NCI-H187 treated with DMSO at 0.1 percent for 48 hours (cell line): ENCODE results near the gene SRP72.

ENCODE experiments used
- DNase-seq: peaks from one replicate; lab custom pipeline; 2025; lab: John Stamatoyannopoulos, UW

Gene SRP72

GRCh38 chr4:56550642-56551041 lies 83.2 kb downstream of the SRP72 start:
- DNase-seq = no peak

DNA sequence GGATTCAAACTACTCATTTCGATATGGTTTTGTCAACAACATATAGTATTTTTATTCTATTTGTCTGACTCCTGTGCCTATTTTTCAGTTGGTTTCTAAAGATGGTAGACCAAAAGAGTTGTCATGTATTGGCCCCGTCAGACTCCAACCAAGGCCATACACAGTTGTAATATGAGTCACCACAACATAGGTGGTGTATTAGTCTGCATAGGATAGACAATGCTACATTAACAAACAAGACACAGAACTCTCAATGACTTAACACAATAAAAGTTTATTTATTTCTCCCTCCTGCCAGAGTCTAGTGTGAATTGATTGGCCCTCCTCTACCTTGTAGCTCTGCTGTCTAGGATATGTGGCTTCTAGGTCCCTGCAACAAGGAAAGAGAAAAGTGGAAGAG lies 84.1 kb downstream of the SRP72 start:
- no peak for DNase-seq

- no peak for DNase-seq
Observed at GRCh38 chr4:56552273-56552672, 84.9 kb downstream of the SRP72 start.
